TTC549 (cell line): ENCODE data around the gene ANKRD34A.

Experiments used
- FAIRE-seq: peaks from 2 replicates; lab custom pipeline; 2012; peaks lifted over from hg19 to GRCh38; lab: Jason Lieb, UNC

The ANKRD34A gene

GRCh38 chr1:145990249-145990855 is 26.0 kb upstream of the ANKRD34A start:
- FAIRE-seq = no peak

DNA sequence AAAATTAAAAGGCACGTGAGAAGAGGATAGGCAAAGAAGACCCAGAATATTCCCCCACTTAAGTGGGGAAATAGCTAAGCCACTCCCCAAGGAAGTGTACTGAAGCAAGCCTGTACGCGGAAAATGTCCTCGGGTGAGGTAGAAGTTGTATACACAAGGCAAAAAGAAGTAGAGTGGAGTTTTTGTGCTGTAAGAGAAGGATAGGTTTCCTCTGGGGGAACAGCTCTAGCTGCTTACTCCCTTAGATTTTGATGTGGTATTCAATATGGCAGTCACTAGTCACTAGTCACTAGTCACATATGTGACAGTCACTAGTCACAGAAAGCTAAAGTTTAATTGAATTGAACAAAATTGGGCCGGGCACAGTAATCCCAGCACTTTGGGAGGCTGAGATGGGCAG is 24.4 kb upstream of the ANKRD34A start:
- no peak for FAIRE-seq

DNA sequence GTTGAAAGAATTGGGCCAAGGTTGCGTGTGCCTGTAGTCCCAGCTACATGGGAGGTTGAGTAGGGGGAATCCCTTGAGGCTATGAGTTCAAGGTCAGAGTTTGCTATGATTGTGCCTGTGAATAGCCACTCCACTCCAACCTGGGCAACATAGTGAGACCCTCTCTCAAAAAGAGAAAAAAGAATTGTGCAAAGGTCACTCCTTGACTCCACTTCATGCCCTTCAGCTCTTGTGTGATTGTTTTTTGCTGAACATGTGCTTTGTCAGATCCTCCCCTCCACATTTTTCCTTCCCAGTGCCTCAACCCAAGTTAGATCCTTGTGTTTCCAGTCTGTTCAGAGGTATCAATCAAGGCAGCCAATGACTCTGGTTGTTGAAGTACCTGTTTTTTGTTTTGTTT is 23.6 kb upstream of the ANKRD34A start:
- FAIRE-seq = no peak

- FAIRE-seq = no peak
Observed at GRCh38 chr1:145986551-145986950, 22.2 kb upstream of the ANKRD34A start.

DNA sequence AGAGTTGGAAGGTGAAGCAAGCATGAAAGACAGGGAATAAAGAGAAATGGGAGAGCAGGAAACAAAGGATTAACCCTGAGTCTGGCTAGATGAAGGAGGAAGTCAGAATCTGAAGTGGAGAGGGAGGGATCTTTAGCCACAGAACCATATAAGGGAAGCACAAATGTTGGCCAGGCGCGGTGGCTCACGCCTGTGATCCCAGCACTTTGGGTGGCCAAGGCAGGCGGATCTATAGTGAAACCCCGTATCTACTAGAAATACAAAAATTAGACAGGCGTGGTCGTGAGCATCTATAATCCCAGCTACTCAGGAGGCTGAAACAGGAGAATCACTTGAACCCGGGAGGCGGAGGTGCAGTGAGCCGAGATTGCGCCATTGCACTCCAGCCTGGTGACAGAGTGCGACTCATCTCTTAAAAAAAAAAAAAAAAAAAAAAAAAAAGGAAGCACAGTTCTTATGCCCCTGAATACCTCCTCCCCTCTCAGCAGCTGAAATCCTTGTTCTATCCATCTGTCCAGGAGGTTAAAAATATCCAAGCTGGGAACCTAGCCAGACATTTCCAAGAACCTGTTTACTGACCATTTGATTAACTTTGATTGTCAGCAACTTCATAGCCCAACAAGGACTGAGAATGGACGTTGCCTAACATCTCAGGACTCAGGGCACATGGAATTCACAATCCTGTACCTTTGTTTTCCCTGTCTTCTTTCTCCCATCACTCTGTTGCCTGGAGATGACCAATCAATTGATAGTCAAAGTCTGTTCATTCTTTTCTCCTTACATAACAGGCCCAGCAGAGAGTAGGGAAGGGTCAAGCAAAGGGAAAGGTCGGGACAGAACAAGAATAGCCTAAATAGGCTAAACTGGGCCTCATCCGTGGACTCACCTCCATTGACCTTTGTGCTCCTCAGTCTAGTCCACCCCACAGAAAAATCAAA is 21.4 kb upstream of the ANKRD34A start:
- no peak for FAIRE-seq

DNA sequence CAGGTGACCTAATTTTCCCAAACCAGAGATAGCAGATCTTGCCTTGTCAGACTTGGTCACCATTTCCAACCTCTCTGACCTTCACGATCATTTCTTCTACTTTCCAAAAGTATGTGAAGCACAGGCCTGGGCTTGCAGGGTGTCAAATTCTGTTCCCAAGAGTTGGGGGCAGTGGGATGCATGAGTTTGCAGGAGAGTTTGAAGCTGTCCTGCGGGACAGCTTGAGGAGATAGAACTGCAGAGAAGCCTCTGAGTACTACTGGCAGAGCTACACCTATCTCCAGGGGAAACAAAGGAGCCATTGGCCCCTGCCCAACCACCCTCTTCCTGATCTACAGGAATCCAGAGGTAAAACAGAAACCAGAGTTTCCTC is 20.7 kb upstream of the ANKRD34A start:
- no peak for FAIRE-seq

- FAIRE-seq = no peak
Observed at GRCh38 chr1:145983960-145984830, 19.8 kb upstream of the ANKRD34A start.

GRCh38 chr1:145983206-145983675 is 18.9 kb upstream of the ANKRD34A start:
- no peak for FAIRE-seq

GRCh38 chr1:145982010-145982723 is 17.8 kb upstream of the ANKRD34A start:
- FAIRE-seq = no peak

DNA sequence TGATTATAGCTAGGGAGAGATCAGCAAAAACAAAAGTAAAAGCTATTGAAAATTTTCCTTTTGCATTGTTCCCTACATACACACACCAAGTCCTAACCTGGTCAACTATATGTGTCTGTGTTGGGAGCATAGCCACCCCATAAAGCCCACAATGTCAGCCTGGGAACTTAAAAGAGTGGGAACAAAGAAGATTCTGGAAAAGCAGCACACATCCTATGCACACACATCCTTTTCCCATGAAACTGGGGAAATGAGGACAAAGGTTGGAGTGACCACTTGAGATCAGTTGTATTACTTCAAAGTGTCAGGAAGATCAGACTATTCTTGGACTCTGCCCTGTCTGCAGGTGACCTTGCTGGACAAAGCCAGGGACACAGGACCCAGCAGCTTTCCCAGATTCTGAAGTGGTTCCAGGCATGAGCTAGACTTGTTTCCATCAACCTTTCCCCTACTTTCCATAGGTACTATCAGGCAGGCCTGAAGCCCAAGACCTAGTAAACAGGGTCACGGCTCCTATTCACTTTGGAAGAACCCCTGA is 16.2 kb upstream of the ANKRD34A start:
- FAIRE-seq = no peak

GRCh38 chr1:145979746-145980456 is 15.5 kb upstream of the ANKRD34A start:
- FAIRE-seq = no peak

- FAIRE-seq = peak; percentile 87
Observed at GRCh38 chr1:145978854-145979745, 14.7 kb upstream of the ANKRD34A start.

DNA sequence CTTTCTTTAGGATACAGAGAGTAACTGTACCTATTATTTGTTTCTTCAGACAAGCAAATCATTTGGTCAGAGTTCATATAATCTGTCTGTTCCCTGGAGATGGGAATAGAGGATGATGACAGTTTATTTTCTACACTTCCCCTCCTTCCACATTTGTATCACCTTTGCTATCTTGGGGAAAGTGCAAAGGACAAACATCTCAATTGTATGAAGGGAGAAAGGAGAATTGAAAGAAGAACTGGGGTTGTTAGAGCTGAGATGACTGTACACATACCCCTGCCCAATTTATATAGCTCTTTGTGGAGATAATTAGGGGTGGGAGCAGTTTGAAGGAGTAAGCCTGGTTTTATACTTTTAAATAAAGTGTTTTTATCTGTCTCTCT is 14.1 kb upstream of the ANKRD34A start:
- FAIRE-seq = no peak

DNA sequence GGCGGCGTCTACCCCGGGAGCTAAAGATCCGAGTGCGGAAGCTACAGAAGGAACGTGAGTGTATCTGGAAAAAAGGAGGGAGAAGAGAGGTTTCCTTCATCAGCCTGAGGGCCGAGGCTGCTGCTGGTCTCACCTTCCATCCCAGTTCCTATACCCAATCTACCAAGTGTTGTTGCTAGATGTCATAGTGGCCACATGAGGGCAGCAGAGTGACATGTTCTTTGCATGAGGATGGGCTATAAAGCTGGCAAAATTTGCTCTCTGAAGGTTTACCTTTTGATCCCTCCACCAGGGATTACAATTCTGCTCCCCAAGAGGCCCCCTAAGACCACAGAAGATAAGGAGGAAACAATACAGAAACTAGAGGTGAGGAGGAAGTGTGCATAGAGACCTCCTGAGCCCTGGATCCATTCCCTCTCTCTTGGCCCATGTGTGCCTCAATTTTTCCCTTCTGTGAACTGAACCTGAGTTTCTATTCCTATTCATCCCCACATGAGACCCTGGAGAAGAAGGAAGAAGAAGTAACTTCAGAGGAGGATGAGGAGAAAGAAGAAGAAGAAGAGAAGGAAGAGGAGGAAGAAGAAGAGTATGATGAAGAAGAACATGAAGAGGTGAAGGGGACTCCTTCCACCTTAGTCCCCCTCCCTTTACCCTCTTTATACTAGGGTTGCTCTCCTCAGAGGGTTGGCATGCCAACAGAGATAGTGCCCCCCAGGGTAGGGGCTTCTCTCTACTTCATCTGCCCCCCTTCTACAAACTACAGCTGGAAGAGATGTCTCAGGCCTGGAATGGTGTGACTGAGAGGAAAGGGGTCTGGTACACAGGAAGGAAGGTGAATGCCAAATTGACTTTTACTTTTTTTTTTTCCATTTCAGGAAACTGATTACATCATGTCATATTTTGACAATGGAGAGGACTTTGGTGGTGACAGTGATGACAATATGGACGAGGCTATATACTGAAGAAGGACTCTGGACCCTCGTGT is 13.4 kb upstream of the ANKRD34A start:
- peak; percentile 85 for FAIRE-seq

- no peak for FAIRE-seq
Observed at GRCh38 chr1:145977016-145977415, 12.6 kb upstream of the ANKRD34A start.

GRCh38 chr1:145975216-145975615 is 10.8 kb upstream of the ANKRD34A start:
- FAIRE-seq = no peak

- FAIRE-seq = no peak
Observed at GRCh38 chr1:145974721-145975120, 10.3 kb upstream of the ANKRD34A start.

- no peak for FAIRE-seq
Observed at GRCh38 chr1:145972580-145972979, 8.2 kb upstream of the ANKRD34A start.

DNA sequence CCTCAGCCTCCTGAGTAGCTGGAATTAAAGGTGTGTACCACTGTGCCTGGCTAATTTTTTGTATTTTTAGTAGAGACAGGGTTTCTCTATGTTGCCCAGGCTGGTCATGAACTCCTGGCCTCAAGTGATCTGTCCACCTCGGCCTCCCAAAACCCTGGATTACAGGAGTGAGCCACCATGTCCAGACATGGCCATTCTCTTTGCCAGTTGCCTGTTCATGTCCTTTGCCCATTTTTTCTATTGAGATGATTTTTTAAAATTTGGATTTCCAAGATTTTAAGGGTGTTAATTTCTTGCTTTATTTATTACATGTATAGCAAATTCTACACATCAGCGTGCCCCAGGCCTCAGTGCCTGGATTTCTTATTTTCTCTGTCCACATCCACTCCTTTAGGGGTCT is 2.9 kb upstream of the ANKRD34A start:
- FAIRE-seq = no peak
